Right cardiac atrium (tissue), 5 donors: ENCODE measurements around the gene CPA5. TPM values are rescaled to one million over a fixed set of nuclear protein-coding genes. Genes with fewer than 3 reads are reported as not detected.

ENCODE experiments used
- ATAC-seq, 2 donors: fragments of 200-7000 bp; cut with Tn5 transposase; one replicate each; pipeline versions ENCODE4 v1.8.0 to v1.9.1; 2020; ENCODE audit warnings: moderate library complexity in 2 of 2, mild to moderate bottlenecking in 1 of 2
- DNase-seq, 3 donors: peaks; one replicate each; pipeline ENCODE4 v3.0.0-alpha.2; 2020
- H3K27ac ChIP-seq: one replicate; pipeline ENCODE4 v1.5.1; 2013; ENCODE audit warnings: mild to moderate bottlenecking, low read length, control low read depth, moderate library complexity
- H3K27me3 ChIP-seq: one replicate; pipeline ENCODE4 v1.6.1; 2013; ENCODE audit not compliant: control insufficient read depth, insufficient read depth
- H3K4me1 ChIP-seq: one replicate; pipeline ENCODE4 v1.6.1; 2013; ENCODE audit warnings: low read length; ENCODE audit not compliant: control insufficient read depth, insufficient read depth
- H3K4me3 ChIP-seq: one replicate; pipeline ENCODE4 v1.5.1; 2013; ENCODE audit warnings: low read length, control low read depth
- H3K9me3 ChIP-seq: one replicate; pipeline ENCODE4 v1.6.1; 2013; ENCODE audit warnings: low read length; ENCODE audit not compliant: control insufficient read depth
- WGBS: extraction: QIAGEN DNeasy Blood & Tissue Kit; methylation state at CpG from one replicate; pipeline ENCODE4 v1.1.7; 2013; 5-methylcytosine and 5-hydroxymethylcytosine counted together
- intact Hi-C, 4 donors: fragments of 100-400 bp; cut with DNase I; formaldehyde crosslinking; loops; one replicate each; pipeline versions ENCODE4 v1.11.0 to v1.14.0; 2022 to 2023
- polyA plus RNA-seq: library from polyadenylated mRNA; stranded (reverse); fragments of 200-250 nt; gene quantifications from one replicate; pipeline ENCODE4 v1.2.3, GENCODE V29; 2013
- total RNA-seq, 4 donors: library from RNA; stranded (reverse); fragmentation: NEBNext Ultra II Directional; extraction: Animal tissue kit (Norgen Biotek cat#: 25700); gene quantifications; one replicate each; pipeline ENCODE4 v1.2.1, GENCODE V29; 2021
- donor health status: healthy with polysubstance abuse.
- donor health status: DM: no; HTN: yes; CAD: no.
- donor health status: DM: no; HTN: no; CAD: no.
- donor health status: DM: no; HTN: yes; CAD: no; lungs with severe emphysema.
- donor health status: DM: yes; HTN: yes; CAD: no.

CPA5 gene
- total and polyA plus RNA-seq, 5 donors = not detected

- WGBS = 39% methylated on average over 20 of the region's 20 CpGs
- intact Hi-C loops = no loop called here
- H3K4me1 ChIP-seq = no peaks in the 10 kb centered on the region
- peak overlapping the region; percentile 66 for H3K27ac ChIP-seq
- H3K27me3 ChIP-seq = no peaks in the 10 kb centered on the region
- DNase-seq = peak; percentile 31 to 70 (median 69)
- ATAC-seq = peak; percentile 50 to 60
- no peaks in the 10 kb centered on the region for H3K9me3 ChIP-seq
- no peak overlapping the region for H3K4me3 ChIP-seq
These were observed 6.6 kb downstream of the CPA5 start for GRCh38 chr7:130350945-130351790.

GRCh38 chr7:130351791-130352090, 7.1 kb downstream of the CPA5 start:
- H3K9me3 ChIP-seq = no peaks in the 10 kb centered on the region
- peak overlapping the region; percentile 66 for H3K27ac ChIP-seq
- intact Hi-C loops = no loop called here
- H3K27me3 ChIP-seq = no peaks in the 10 kb centered on the region
- no peak overlapping the region for H3K4me3 ChIP-seq
- peak in 1 of 2 donors; percentile 23 for ATAC-seq
- H3K4me1 ChIP-seq = peaks cover 4% of the 10 kb centered on the region
- peak in 1 of 3 donors; percentile 72 for DNase-seq
- WGBS = 44% methylated on average over 6 of the region's 6 CpGs

- intact Hi-C loops = no loop called here
- 40% methylated on average over 20 of the region's 20 CpGs for WGBS
- no peaks in the 10 kb centered on the region for H3K27me3 ChIP-seq
- no peaks in the 10 kb centered on the region for H3K9me3 ChIP-seq
- H3K4me3 ChIP-seq = no peak overlapping the region
- peak overlapping the region; percentile 80 for H3K27ac ChIP-seq
- ATAC-seq = peak in 1 of 2 donors; percentile 30
- peaks cover 5% of the 10 kb centered on the region for H3K4me1 ChIP-seq
- DNase-seq = peak in 1 of 3 donors; percentile 56
These were observed 7.8 kb downstream of the CPA5 start for GRCh38 chr7:130352194-130353074.

- intact Hi-C loops = no loop called here
- H3K4me1 ChIP-seq = peaks cover 5% of the 10 kb centered on the region
- 75% methylated on average over 7 of the region's 7 CpGs for WGBS
- peak overlapping the region; percentile 36 for H3K27ac ChIP-seq
- no peaks in the 10 kb centered on the region for H3K9me3 ChIP-seq
- ATAC-seq = no peak
- H3K27me3 ChIP-seq = no peaks in the 10 kb centered on the region
- no peak overlapping the region for H3K4me3 ChIP-seq
- no peak for DNase-seq
These were observed 8.6 kb downstream of the CPA5 start for GRCh38 chr7:130353196-130353595.

DNA sequence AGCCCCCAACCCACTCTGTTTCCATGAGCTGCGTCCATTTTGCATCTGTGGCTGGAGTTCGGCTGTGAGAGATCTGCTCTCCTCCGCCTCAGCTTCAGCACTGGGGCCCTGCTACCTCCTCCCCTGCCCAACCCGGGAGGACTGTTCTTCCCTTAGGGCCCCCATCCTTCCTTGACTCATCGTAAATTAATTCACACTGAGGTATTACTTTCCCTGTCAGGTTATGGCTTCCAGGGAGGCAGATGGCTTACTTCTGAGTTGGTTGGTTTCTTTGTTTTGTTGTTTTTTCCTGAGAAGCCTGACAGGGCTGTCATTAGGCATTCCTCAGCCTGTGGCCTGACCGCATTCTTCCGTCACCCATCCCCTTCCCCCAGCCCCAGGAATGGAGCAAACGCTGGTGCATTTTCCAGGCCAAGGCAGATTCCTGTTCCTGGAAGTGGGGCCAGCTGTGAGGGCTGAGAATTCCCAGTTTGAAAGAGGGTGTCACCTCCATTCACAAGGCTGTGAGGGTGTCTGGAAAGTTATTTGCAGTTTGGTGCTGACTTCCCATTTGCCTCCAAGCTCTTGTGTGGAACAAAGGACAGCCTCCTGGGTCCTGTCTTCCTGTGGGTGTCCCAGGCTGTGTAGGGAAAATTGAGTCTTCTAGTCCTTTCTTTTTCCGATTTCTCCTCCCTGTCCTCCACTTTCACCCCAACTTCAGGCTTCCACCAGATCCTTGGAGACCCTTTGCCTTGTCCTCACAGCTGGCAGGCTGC, 11.7 kb downstream of the CPA5 start:
- peaks cover 5% of the 10 kb centered on the region for H3K4me1 ChIP-seq
- WGBS = 35% methylated on average over 9 of the region's 9 CpGs
- peak; percentile 64 to 70 for ATAC-seq
- H3K4me3 ChIP-seq = no peak overlapping the region
- peak; percentile 53 to 70 (median 68) for DNase-seq
- H3K27me3 ChIP-seq = no peaks in the 10 kb centered on the region
- peak overlapping the region; percentile 43 for H3K27ac ChIP-seq
- peaks cover 2% of the 10 kb centered on the region for H3K9me3 ChIP-seq
- intact Hi-C loops = no loop called here

- Histone ChIP-seq H3K9me3 (peaks cover 2% of the 10 kb centered on the region), H3K4me1 (peaks cover 5% of the 10 kb centered on the region), H3K27ac (peak overlapping the region; percentile 43), H3K4me3 (no peak overlapping the region), H3K27me3 (no peaks in the 10 kb centered on the region)
- ATAC-seq (peak in 1 of 2 donors; percentile 45), DNase-seq (peak in 1 of 3 donors; percentile 34)
- 73% methylated on average over 16 of the region's 16 CpGs for WGBS
- intact Hi-C loops = no loop called here
These were observed 12.4 kb downstream of the CPA5 start for GRCh38 chr7:130356876-130357611.

GRCh38 chr7:130358471-130358870, 13.9 kb downstream of the CPA5 start:
- intact Hi-C loops = no loop called here

DNA sequence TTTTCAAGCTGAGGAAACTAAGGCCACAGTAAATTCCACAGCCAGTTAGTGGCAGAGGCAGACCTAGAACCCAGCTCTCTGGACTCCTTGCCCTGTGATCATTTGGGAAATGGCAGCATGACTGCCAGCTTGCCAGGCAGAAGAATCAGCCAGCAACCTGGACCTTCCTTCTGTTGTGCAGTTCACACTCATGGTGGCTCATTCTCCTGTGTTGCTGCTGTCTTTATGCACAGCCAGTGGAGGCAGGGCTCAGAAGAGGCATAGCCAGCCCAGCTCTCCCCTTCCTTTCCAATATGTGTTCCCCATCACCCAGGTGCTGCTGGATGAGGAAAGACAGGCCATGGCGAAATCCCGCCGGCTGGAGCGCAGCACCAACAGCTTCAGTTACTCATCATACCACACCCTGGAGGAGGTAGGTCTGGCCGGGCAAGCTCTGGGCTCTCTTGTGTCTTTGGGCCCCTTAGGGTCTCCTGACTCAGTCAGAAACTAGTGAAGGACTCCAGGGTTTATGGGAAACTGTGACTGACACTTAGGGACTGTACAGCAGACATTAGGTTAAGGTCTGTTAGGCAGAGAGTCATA, 14.8 kb downstream of the CPA5 start:
- Histone ChIP-seq H3K27me3 (no peaks in the 10 kb centered on the region), H3K4me3 (no peak overlapping the region), H3K27ac (no peak overlapping the region), H3K9me3 (peaks cover 2% of the 10 kb centered on the region), H3K4me1 (peaks cover 5% of the 10 kb centered on the region)
- WGBS = 92% methylated on average over 5 of the region's 5 CpGs
- ATAC-seq (no peak), DNase-seq (no peak)
- intact Hi-C loops = no loop called here

More at GRCh38 chr7:130358471-130358870, 13.9 kb downstream of the CPA5 start:
- 94% methylated on average over 4 of the region's 4 CpGs for WGBS
- no peak overlapping the region for H3K4me3 ChIP-seq
- ATAC-seq (no peak), DNase-seq (no peak)
- H3K27ac ChIP-seq = no peak overlapping the region
- peaks cover 5% of the 10 kb centered on the region for H3K4me1 ChIP-seq
- H3K9me3 ChIP-seq = peaks cover 2% of the 10 kb centered on the region
- H3K27me3 ChIP-seq = no peaks in the 10 kb centered on the region

DNA sequence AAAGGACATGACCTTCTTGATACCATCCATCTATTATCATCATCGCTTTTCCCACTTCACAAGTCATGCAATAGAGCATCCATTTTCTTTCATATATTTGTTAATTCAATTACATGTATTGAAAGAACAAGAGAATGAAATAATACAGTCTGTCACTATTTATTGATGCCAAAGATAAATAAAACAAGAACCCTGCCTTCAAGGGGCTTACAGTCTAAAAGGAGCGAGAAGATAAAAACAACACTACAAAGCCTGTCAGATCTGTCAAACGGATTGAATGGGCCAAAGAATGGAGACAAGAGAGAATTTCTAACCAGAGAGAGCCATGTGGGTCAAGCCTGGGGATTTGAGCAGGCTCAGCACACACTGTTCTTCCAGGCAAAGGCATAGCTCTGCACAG, 15.9 kb downstream of the CPA5 start:
- Histone ChIP-seq H3K4me1 (peaks cover 5% of the 10 kb centered on the region), H3K9me3 (peaks cover 2% of the 10 kb centered on the region), H3K4me3 (no peak overlapping the region), H3K27me3 (no peaks in the 10 kb centered on the region), H3K27ac (no peak overlapping the region)
- intact Hi-C loops = no loop called here
- DNase-seq (no peak), ATAC-seq (no peak)
- 95% methylated on average over 3 of the region's 3 CpGs for WGBS

GRCh38 chr7:130361681-130362080, 17.1 kb downstream of the CPA5 start:
- WGBS = 93% methylated on average over 7 of the region's 7 CpGs
- intact Hi-C loops = no loop called here
- no peak for DNase-seq

More at GRCh38 chr7:130361681-130362080, 17.1 kb downstream of the CPA5 start:
- H3K27me3 ChIP-seq = no peaks in the 10 kb centered on the region
- no peak overlapping the region for H3K27ac ChIP-seq
- no peak for ATAC-seq
- H3K9me3 ChIP-seq = peaks cover 2% of the 10 kb centered on the region
- no peak overlapping the region for H3K4me3 ChIP-seq
- H3K4me1 ChIP-seq = peaks cover 1% of the 10 kb centered on the region
